Mesothelial cell of epicardium (in vitro differentiated cells): ENCODE results near the gene FAM107B. TPM values are rescaled to one million over a fixed set of nuclear protein-coding genes. Genes with fewer than 3 reads are reported as not detected.

Experiments used
- DNase-seq, 2 experiments: peaks; one replicate each; pipeline ENCODE4 v3.0.0; 2021; ENCODE audit warnings: low spot score in 2 of 2; ENCODE audit not compliant: unreplicated experiment in 2 of 2
- H3K27ac Mint-ChIP-seq: 2 replicates; pipeline ENCODE4 v1.8.0; 2021; ENCODE audit warnings: mixed read lengths
- H3K27me3 Mint-ChIP-seq: 2 replicates; pipeline ENCODE4 v1.8.0; 2021; ENCODE audit warnings: low read depth, mixed read lengths
- H3K36me3 Mint-ChIP-seq: 2 replicates; pipeline ENCODE4 v1.8.0; 2021; ENCODE audit warnings: mixed read lengths
- H3K4me1 Mint-ChIP-seq: 2 replicates; pipeline ENCODE4 v1.8.0; 2021; ENCODE audit warnings: mixed read lengths
- H3K4me3 Mint-ChIP-seq: 2 replicates; pipeline ENCODE4 v1.8.0; 2021; ENCODE audit warnings: mild to moderate bottlenecking, moderate library complexity, mixed read lengths
- H3K9me3 Mint-ChIP-seq: 2 replicates; pipeline ENCODE4 v1.8.0; 2021; ENCODE audit warnings: mixed read lengths
- CTCF ChIP-seq: fragments of 200-600 bp; sonication (generic); IDR thresholded peaks from one replicate; pipeline ENCODE4 v1.5.0; 2021; ENCODE audit warnings: antibody characterized with exemption; ENCODE audit not compliant: unreplicated experiment
- total RNA-seq: library from RNA; stranded (reverse); gene quantifications from 3 replicates; pipeline ENCODE4 v1.2.1, GENCODE V29; 2021

FAM107B gene
- total RNA-seq, 1 donor from 2014 or later = 23.5 TPM

- no peaks in the 10 kb centered on the region for H3K27me3 Mint-ChIP-seq
- H3K36me3 Mint-ChIP-seq = no peaks in the 10 kb centered on the region
- H3K4me1 Mint-ChIP-seq = no peaks in the 10 kb centered on the region
- no peaks in the 10 kb centered on the region for H3K9me3 Mint-ChIP-seq
- no peak overlapping the region for H3K27ac Mint-ChIP-seq
- DNase-seq = no peak
- H3K4me3 Mint-ChIP-seq = no peak overlapping the region
- TF ChIP-seq CTCF = no peak
Observed at GRCh38 chr10:14683256-14683655, 91.4 kb downstream of the FAM107B start.

- H3K4me3 Mint-ChIP-seq = no peak overlapping the region
- no peaks in the 10 kb centered on the region for H3K4me1 Mint-ChIP-seq
- no peaks in the 10 kb centered on the region for H3K9me3 Mint-ChIP-seq
- DNase-seq = no peak
- no peak overlapping the region for H3K27ac Mint-ChIP-seq
- no peaks in the 10 kb centered on the region for H3K36me3 Mint-ChIP-seq
- no peaks in the 10 kb centered on the region for H3K27me3 Mint-ChIP-seq
- TF ChIP-seq CTCF = no peak
Observed at GRCh38 chr10:14681802-14682201, 92.9 kb downstream of the FAM107B start.

GRCh38 chr10:14681305-14681704, 93.4 kb downstream of the FAM107B start:
- peaks cover 1% of the 10 kb centered on the region for H3K27me3 Mint-ChIP-seq
- H3K4me3 Mint-ChIP-seq = no peak overlapping the region
- no peak overlapping the region for H3K27ac Mint-ChIP-seq
- H3K36me3 Mint-ChIP-seq = no peaks in the 10 kb centered on the region
- no peak for TF ChIP-seq CTCF
- DNase-seq = no peak
- H3K4me1 Mint-ChIP-seq = no peaks in the 10 kb centered on the region
- no peaks in the 10 kb centered on the region for H3K9me3 Mint-ChIP-seq

GRCh38 chr10:14678637-14679036, 96.1 kb downstream of the FAM107B start:
- no peaks in the 10 kb centered on the region for H3K36me3 Mint-ChIP-seq
- no peak overlapping the region for H3K27ac Mint-ChIP-seq
- no peaks in the 10 kb centered on the region for H3K9me3 Mint-ChIP-seq
- TF ChIP-seq CTCF = no peak
- H3K4me3 Mint-ChIP-seq = no peak overlapping the region
- H3K27me3 Mint-ChIP-seq = peaks cover 1% of the 10 kb centered on the region
- no peak for DNase-seq
- H3K4me1 Mint-ChIP-seq = peaks cover 3% of the 10 kb centered on the region

- Mint-ChIP-seq H3K4me1 (peaks cover 8% of the 10 kb centered on the region), H3K36me3 (no peaks in the 10 kb centered on the region), H3K27ac (no peak overlapping the region), H3K4me3 (no peak overlapping the region), H3K27me3 (peaks cover 1% of the 10 kb centered on the region), H3K9me3 (no peaks in the 10 kb centered on the region)
- TF ChIP-seq CTCF = no peak
- DNase-seq = no peak
Observed at GRCh38 chr10:14676732-14677131, 98.0 kb downstream of the FAM107B start.
